ENCODE measurements around the gene ZDHHC9. TPM values are rescaled to one million over a fixed set of nuclear protein-coding genes. Genes with fewer than 3 reads are reported as not detected.
"Not testable (repeated sequence)": the region's sequence is repeated elsewhere in the genome, so short reads cannot be mapped to it uniquely, and the experiment has no call there.

Gene ZDHHC9
- total and polyA plus RNA-seq, 7 donors, result 8.7 to 32.7 (median 15.2) TPM

GRCh38 chrX:129872524-129872923 is 28.8 kb upstream of the ZDHHC9 start:
- intact Hi-C loops (cut with DNase I), result no loop called here
- H3K36me3 ChIP-seq (ENCODE audit: insufficient read depth in 1 of 2, low read depth in 1 of 2), result no peaks in the 10 kb centered on the region
- no peaks in the 10 kb centered on the region for H3K27me3 ChIP-seq (ENCODE audit: insufficient read depth in 3 of 3, low read length in 2 of 3)
- WGBS, 3 donors, result 55 to 75% (median 59%) methylated on average over 2 of the region's 2 CpGs
- H3K27ac ChIP-seq, result no peak overlapping the region
- no peaks in the 10 kb centered on the region for H3K9me3 ChIP-seq
- no peak for ATAC-seq
- no peak for TF ChIP-seq CTCF (IDR thresholded peaks at IDR 0.05)
- no peaks in the 10 kb centered on the region for H3K4me1 ChIP-seq
- DNase-seq, result no peak
- H3K4me3 ChIP-seq, result no peak overlapping the region

- H3K27me3 ChIP-seq (ENCODE audit: insufficient read depth in 3 of 3, low read length in 2 of 3); H3K9me3 ChIP-seq; H3K4me3 ChIP-seq; intact Hi-C loops (cut with DNase I); H3K36me3 ChIP-seq (ENCODE audit: insufficient read depth in 1 of 2, low read depth in 1 of 2); H3K4me1 ChIP-seq; DNase-seq; ATAC-seq; H3K27ac ChIP-seq: not testable (repeated sequence)
- 61 to 76% (median 68%) methylated on average over 3 of the region's 3 CpGs for WGBS, 3 donors
Measured at GRCh38 chrX:129866321-129866720, 22.6 kb upstream of the ZDHHC9 start.

GRCh38 chrX:129859134-129859533 is 15.4 kb upstream of the ZDHHC9 start:
- DNase-seq; H3K4me3 ChIP-seq; H3K4me1 ChIP-seq; intact Hi-C loops (cut with DNase I); ATAC-seq; H3K9me3 ChIP-seq; H3K36me3 ChIP-seq (ENCODE audit: insufficient read depth in 1 of 2, low read depth in 1 of 2); H3K27ac ChIP-seq; H3K27me3 ChIP-seq (ENCODE audit: insufficient read depth in 3 of 3, low read length in 2 of 3): not testable (repeated sequence)
- 56 to 69% (median 66%) methylated on average over 6 of the region's 6 CpGs for WGBS, 3 donors

GRCh38 chrX:129851825-129852224 is 8.1 kb upstream of the ZDHHC9 start:
- H3K36me3 ChIP-seq (ENCODE audit: insufficient read depth in 1 of 2, low read depth in 1 of 2); H3K27ac ChIP-seq; DNase-seq; H3K27me3 ChIP-seq (ENCODE audit: insufficient read depth in 3 of 3, low read length in 2 of 3); intact Hi-C loops (cut with DNase I); H3K4me1 ChIP-seq; H3K4me3 ChIP-seq; H3K9me3 ChIP-seq; ATAC-seq: not testable (repeated sequence)
- WGBS, 3 donors, result 81 to 86% (median 85%) methylated on average over 2 of the region's 4 CpGs

GRCh38 chrX:129846716-129847115 is 3.0 kb upstream of the ZDHHC9 start:
- DNase-seq (no peak), ATAC-seq (no peak)
- intact Hi-C loops (cut with DNase I), result loop anchor here in 1 of 2 donors (10.0 kb wide), 1 partner anchor 212 kb away; no protein-coding TSS in a partner anchor
- Histone ChIP-seq H3K27me3 (ENCODE audit: insufficient read depth in 3 of 3, low read length in 2 of 3) (no peaks in the 10 kb centered on the region), H3K4me1 (no peaks in the 10 kb centered on the region), H3K36me3 (ENCODE audit: insufficient read depth in 1 of 2, low read depth in 1 of 2) (peaks cover 0 to 4% of the 10 kb centered on the region in 2 donors), H3K27ac (no peak overlapping the region), H3K9me3 (no peaks in the 10 kb centered on the region), H3K4me3 (no peak overlapping the region)
- TF ChIP-seq CTCF (IDR thresholded peaks at IDR 0.05), result no peak
- WGBS, 3 donors, result 75 to 78% (median 75%) methylated on average over 2 of the region's 2 CpGs

- Histone ChIP-seq H3K4me3 (no peak overlapping the region), H3K4me1 (no peaks in the 10 kb centered on the region), H3K9me3 (no peaks in the 10 kb centered on the region), H3K36me3 (ENCODE audit: insufficient read depth in 1 of 2, low read depth in 1 of 2) (peaks cover 0 to 7% of the 10 kb centered on the region in 2 donors), H3K27ac (peak overlapping the region; percentile 9), H3K27me3 (ENCODE audit: insufficient read depth in 3 of 3, low read length in 2 of 3) (no peaks in the 10 kb centered on the region)
- ATAC-seq (no peak), DNase-seq (no peak)
- whole genome bisulfite sequencing, 3 donors, result 53 to 57% (median 57%) methylated on average over 4 of the region's 4 CpGs
- TF ChIP-seq CTCF (IDR thresholded peaks at IDR 0.05), result no peak
- intact Hi-C loops (cut with DNase I), result loop anchor here in 1 of 2 donors (10.0 kb wide), 1 partner anchor 211 kb away; no protein-coding TSS in a partner anchor
Measured at GRCh38 chrX:129845616-129846190, 2.0 kb upstream of the ZDHHC9 start.
